Measurements from ENCODE around the gene TNFAIP8L3. TPM values are rescaled to one million over a fixed set of nuclear protein-coding genes. Genes with fewer than 3 reads are reported as not detected.

TNFAIP8L3 gene
- total and polyA plus RNA-seq, 9 of the 15 experiments (the other 6 are each of a cell fraction or from before 2014, with no cell fraction given), result 0.13 TPM; not detected in 8

- TF ChIP-seq RREB1 (CRISPR knock-in tag; IDR thresholded peaks at IDR 0.05) (no peak), L3MBTL2 (IDR thresholded peaks at IDR 0.05) (peak; percentile 23; the same call in 1 of the 2 replicates), CXXC5 (CRISPR knock-in tag; IDR thresholded peaks at IDR 0.05) (no peak), RUNX1 (IDR thresholded peaks at IDR 0.05; ENCODE audit: low read depth) (no peak), KLF16 (IDR thresholded peaks at IDR 0.05) (no peak), TBP (optimal IDR thresholded peaks at IDR 0.05; ENCODE audit: low read depth, low read length) (no peak), BRD9 (IDR thresholded peaks at IDR 0.05; ENCODE audit: low read depth, partially characterized antibody) (no peak), NR4A1 (CRISPR knock-in tag; IDR thresholded peaks at IDR 0.05) (no peak), NR4A1 (tag; IDR thresholded peaks at IDR 0.05) (no peak), E2F6 (IDR thresholded peaks at IDR 0.05; ENCODE audit: borderline replicate concordance in 1 of 2, extremely low read depth in 1 of 2, insufficient read depth in 1 of 2, insufficient read length in 1 of 2, low read depth in 1 of 2, low read length in 1 of 2, poor library complexity in 1 of 2, severe bottlenecking in 1 of 2) (peak in 1 of 2 experiments; percentile 64), ZBTB33 (CRISPR knock-in tag; IDR thresholded peaks at IDR 0.05) (peak; percentile 58), RAD21 (CRISPR knock-in tag; conservative IDR thresholded peaks at IDR 0.05 in 1 of 2, IDR thresholded peaks at IDR 0.05 in 1 of 2) (no peak), ZBTB34 (CRISPR knock-in tag; IDR thresholded peaks at IDR 0.05) (no peak), ZNF444 (CRISPR knock-in tag; IDR thresholded peaks at IDR 0.05) (no peak), ZNF695 (CRISPR knock-in tag; IDR thresholded peaks at IDR 0.05) (no peak), ZNF41 (CRISPR knock-in tag; conservative IDR thresholded peaks at IDR 0.05) (no peak), ZNF57 (CRISPR knock-in tag; IDR thresholded peaks at IDR 0.05) (no peak)
Measured at GRCh38 chr15:51077221-51078153, 17.2 kb downstream of the TNFAIP8L3 start (continued).

Measured in K562 (cell line).